AG20443 (cell line): ENCODE measurements around the gene ADAMTSL5.

Source experiments
- DNase-seq: peaks from one replicate; pipeline ENCODE4 v3.0.0; 2012; ENCODE audit warnings: low spot score, mixed read lengths

The ADAMTSL5 gene

GRCh38 chr19:1495799-1496713, 16.8 kb downstream of the ADAMTSL5 start:
- DNase-seq, result no peak

- no peak for DNase-seq
Observed at GRCh38 chr19:1495051-1495798, 17.6 kb downstream of the ADAMTSL5 start.

GRCh38 chr19:1494115-1494815, 18.6 kb downstream of the ADAMTSL5 start:
- DNase-seq, result no peak

GRCh38 chr19:1492474-1493006, 20.3 kb downstream of the ADAMTSL5 start:
- DNase-seq, result no peak

- DNase-seq, result no peak
Observed at GRCh38 chr19:1491849-1492170, 21.0 kb downstream of the ADAMTSL5 start.

GRCh38 chr19:1491114-1491848, 21.5 kb downstream of the ADAMTSL5 start, which contains the start of gene REEP6:
Gene REEP6, plus strand, starts transcription at chr19:1491181. Its CDS starts 89 bp downstream, at chr19:1491270.
- DNase-seq, result no peak

GRCh38 chr19:1490311-1491113, 22.3 kb downstream of the ADAMTSL5 start, which contains the start of gene PCSK4:
Gene PCSK4, minus strand, starts transcription at chr19:1490350. Its CDS starts 4 bp downstream, at chr19:1490346.
- DNase-seq, result peak; percentile 96

GRCh38 chr19:1489463-1490310, 23.1 kb downstream of the ADAMTSL5 start:
- no peak for DNase-seq

- DNase-seq, result no peak
Observed at GRCh38 chr19:1488282-1488601, 24.6 kb downstream of the ADAMTSL5 start.

- DNase-seq, result no peak
Observed at GRCh38 chr19:1487576-1488281, 25.1 kb downstream of the ADAMTSL5 start.

GRCh38 chr19:1486720-1487575, 25.9 kb downstream of the ADAMTSL5 start:
- DNase-seq, result no peak

- DNase-seq, result no peak
Observed at GRCh38 chr19:1483979-1484428, 28.8 kb downstream of the ADAMTSL5 start.

- DNase-seq, result no peak
Observed at GRCh38 chr19:1483131-1483978, 29.5 kb downstream of the ADAMTSL5 start.

GRCh38 chr19:1482361-1483130, 30.3 kb downstream of the ADAMTSL5 start:
- DNase-seq, result no peak

- DNase-seq, result no peak
Observed at GRCh38 chr19:1481893-1482360, 30.9 kb downstream of the ADAMTSL5 start.

- no peak for DNase-seq
Observed at GRCh38 chr19:1481224-1481892, 31.5 kb downstream of the ADAMTSL5 start.
